Aorta (tissue), 5 donors: ENCODE data around the gene CEACAM19. TPM values are rescaled to one million over a fixed set of nuclear protein-coding genes. Genes with fewer than 3 reads are reported as not detected.
"Not testable (repeated sequence)": the region's sequence is repeated elsewhere in the genome, so short reads cannot be mapped to it uniquely, and the experiment has no call there.

Experiments
- ATAC-seq: fragments of 200-7000 bp; cut with Tn5 transposase; one replicate; pipeline ENCODE4 v1.9.1; 2022; ENCODE audit warnings: moderate library complexity; ENCODE audit not compliant: low FRiP score
- DNase-seq, 2 donors: peaks; one replicate each; pipeline ENCODE4 v3.0.0-alpha.2; 2020
- H3K27ac ChIP-seq, 2 donors: one replicate each; pipeline ENCODE4 v1.5.1; 2013; ENCODE audit warnings: low read length in 2 of 2, mild to moderate bottlenecking in 2 of 2, moderate library complexity in 2 of 2, control low read depth in 1 of 2, inconsistent platforms in 1 of 2, low read depth in 1 of 2
- H3K27me3 ChIP-seq, 2 donors: one replicate each; pipeline ENCODE4 v1.6.1; 2013; ENCODE audit warnings: control low read depth in 1 of 2, low read length in 1 of 2, mild to moderate bottlenecking in 1 of 2, moderate library complexity in 1 of 2; ENCODE audit not compliant: insufficient read depth in 2 of 2, control insufficient read depth in 1 of 2
- H3K36me3 ChIP-seq, 2 donors: one replicate each; pipeline ENCODE4 v1.6.1; 2013; ENCODE audit warnings: control low read depth in 1 of 2, low read length in 1 of 2, mild to moderate bottlenecking in 1 of 2; ENCODE audit not compliant: insufficient read depth in 2 of 2, control insufficient read depth in 1 of 2
- H3K4me1 ChIP-seq, 2 donors: one replicate each; pipeline ENCODE4 v1.6.1; 2013; ENCODE audit warnings: low read length in 2 of 2, control low read depth in 1 of 2, mild to moderate bottlenecking in 1 of 2, moderate library complexity in 1 of 2; ENCODE audit not compliant: insufficient read depth in 2 of 2, control insufficient read depth in 1 of 2
- H3K4me3 ChIP-seq, 2 donors: one replicate each; pipeline ENCODE4 v1.5.1; 2013; ENCODE audit warnings: low read length in 2 of 2, control low read depth in 1 of 2, mild to moderate bottlenecking in 1 of 2
- H3K9me3 ChIP-seq: one replicate; pipeline ENCODE4 v1.6.1; 2013; ENCODE audit warnings: mild to moderate bottlenecking, low read length; ENCODE audit not compliant: control insufficient read depth
- WGBS, 2 donors: extraction: QIAGEN DNeasy Blood & Tissue Kit; methylation state at CpG; one replicate each; pipeline ENCODE4 v1.1.7; 2013; 5-methylcytosine and 5-hydroxymethylcytosine counted together
- intact Hi-C, 2 donors: fragments of 100-400 bp; cut with DNase I; formaldehyde crosslinking; loops; one replicate each; pipeline versions ENCODE4 v1.14.2 to v1.15.0; 2022
- polyA plus RNA-seq, 2 donors: library from polyadenylated mRNA; stranded (reverse); fragments of 200-250 nt; gene quantifications; one replicate each; pipeline ENCODE4 v1.2.3, GENCODE V29; 2013
- total RNA-seq, 2 donors: library from RNA; stranded (reverse); fragmentation: NEBNext Ultra II Directional; extraction: Animal tissue kit (Norgen Biotek cat#: 25700); gene quantifications; one replicate each; pipeline ENCODE4 v1.2.1, GENCODE V29; 2021
- donor health status: healthy with polysubstance abuse.
- donor health status: Bipolar disorder and iron deficiency.
- donor health status: DM: no; HTN: no; CAD: no.
- donor health status: DM: no; HTN: no; CAD: no.
- donor health status: DM: yes; HTN: yes; CAD: no.

Gene CEACAM19
- total and polyA plus RNA-seq, 4 donors, result 1.8 to 18.4 (median 12.7) TPM

GRCh38 chr19:44634058-44634457 lies 37.2 kb upstream of the CEACAM19 start:
- H3K27me3 ChIP-seq, DNase-seq, intact Hi-C loops, H3K9me3 ChIP-seq, H3K4me1 ChIP-seq, H3K36me3 ChIP-seq, H3K4me3 ChIP-seq, H3K27ac ChIP-seq, ATAC-seq: not testable (repeated sequence)
- 1 to 3% methylated on average over 5 of the region's 5 CpGs for WGBS, 2 donors

DNA sequence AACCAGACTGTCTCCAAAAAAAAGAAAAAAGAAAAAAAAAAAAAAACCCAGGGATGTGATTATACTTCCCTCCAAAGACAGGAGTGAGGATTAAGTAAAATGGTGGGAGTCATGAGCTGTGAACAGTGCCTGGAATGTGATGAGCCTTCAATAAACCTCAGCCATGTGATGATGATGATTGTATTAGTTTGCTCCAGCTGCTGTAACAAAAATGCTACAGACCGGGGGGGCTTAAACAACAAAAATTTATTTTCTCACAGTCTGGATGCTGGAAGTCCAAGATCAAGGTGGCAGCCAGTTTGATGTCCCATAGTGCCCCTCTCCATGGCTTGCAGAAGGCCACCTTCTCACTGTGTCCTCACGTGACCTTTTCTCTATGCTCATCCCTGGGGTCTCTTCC lies 36.5 kb upstream of the CEACAM19 start:
- intact Hi-C loops, result no loop called here
- Histone ChIP-seq H3K4me3 (no peak overlapping the region), H3K9me3 (no peaks in the 10 kb centered on the region), H3K27me3 (no peaks in the 10 kb centered on the region), H3K27ac (no peak overlapping the region), H3K4me1 (no peaks in the 10 kb centered on the region), H3K36me3 (no peaks in the 10 kb centered on the region)
- 99 to 100% methylated on average over 2 of the region's 2 CpGs for WGBS, 2 donors
- ATAC-seq (no peak), DNase-seq (no peak)

DNA sequence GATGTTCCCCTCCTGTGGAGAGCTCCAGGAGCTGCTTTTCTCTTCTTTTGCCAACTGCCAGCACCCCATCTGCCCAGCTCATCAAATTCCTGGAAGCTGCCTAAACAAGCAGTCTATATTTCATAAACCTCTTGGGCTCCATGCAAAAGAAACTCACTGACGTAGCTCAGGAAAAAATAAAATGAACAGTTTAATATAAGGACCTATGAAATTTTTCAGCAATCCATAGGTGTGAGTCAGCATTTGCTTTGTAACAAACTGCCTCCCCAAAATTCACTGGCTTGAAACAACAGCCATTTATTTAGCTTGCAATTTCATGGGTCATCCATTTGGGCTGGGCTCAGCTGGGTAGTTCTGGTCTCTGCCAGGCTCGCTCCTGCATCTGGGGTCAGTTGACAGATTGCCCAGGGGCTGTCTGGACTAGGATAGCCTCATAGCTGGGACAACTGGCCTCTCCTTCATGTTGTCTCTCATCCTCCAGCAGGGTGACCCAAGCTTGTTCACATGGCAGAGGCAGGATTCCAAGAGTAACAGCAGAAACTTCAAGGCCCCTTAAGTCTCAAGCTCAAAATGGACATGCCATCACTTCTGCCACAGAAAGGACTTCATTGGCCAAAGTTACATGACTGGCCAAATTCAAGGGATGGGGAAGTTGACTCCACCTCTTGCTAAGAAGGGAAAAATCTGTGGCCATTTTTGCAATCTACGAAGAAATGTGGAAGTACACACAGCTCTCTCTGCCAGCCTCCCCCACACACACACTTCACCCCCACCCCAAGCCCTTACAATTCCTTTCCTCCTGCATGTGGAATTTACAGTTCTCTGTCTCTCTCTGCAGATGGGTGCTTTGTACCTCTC lies 35.5 kb upstream of the CEACAM19 start:
- no peak overlapping the region for H3K27ac ChIP-seq
- no peaks in the 10 kb centered on the region for H3K36me3 ChIP-seq
- 28 to 53% methylated on average over 3 of the region's 3 CpGs for WGBS, 2 donors
- intact Hi-C loops, result no loop called here
- DNase-seq, result no peak
- H3K4me1 ChIP-seq, result no peaks in the 10 kb centered on the region
- no peak overlapping the region for H3K4me3 ChIP-seq
- H3K9me3 ChIP-seq, result no peaks in the 10 kb centered on the region
- no peaks in the 10 kb centered on the region for H3K27me3 ChIP-seq
- no peak for ATAC-seq

DNA sequence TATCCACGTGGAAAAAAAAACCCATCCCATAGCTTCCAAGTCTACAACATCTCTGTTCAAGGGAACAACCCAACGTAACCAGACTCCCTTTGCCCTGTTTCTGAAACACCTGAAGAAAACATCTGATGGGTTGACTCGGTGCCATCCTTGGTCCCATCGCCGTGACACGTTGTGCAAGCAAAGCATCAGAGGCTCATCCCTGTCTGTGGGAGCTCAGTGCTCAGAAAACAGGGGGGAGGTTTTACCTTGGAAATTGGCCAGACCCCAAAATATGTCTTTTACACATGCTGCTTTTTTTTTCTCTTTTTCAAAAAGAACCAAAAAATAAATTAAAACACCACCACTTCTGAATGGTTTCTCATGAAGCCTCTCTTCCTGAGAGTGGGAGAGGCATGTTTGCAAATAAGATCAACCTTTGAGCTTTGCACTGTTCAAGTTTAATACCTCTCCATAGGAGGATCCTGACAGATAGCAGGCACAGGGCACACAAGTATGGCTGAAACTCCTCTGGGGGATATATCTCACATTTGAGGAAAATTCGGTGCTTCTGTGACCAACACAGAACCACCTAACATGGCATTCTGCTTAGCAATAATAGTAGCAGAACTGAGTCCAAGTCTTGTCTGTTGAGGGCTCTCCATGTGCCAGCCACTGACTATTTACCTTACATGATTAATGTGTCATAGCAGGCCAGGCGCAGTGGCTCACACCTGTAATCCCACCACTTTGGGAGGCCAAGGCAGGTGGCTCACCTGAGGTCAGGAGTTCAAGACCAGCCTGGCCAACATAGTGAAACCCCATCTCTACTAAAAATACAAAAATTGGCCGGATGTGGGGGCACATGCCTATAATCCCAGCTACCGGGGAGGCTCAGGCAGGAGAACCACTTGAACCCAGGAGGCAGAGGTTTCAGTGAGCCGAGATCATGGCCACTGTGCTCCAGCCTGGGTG lies 34.6 kb upstream of the CEACAM19 start:
- 79 to 82% methylated on average over 11 of the region's 11 CpGs for WGBS, 2 donors
- Histone ChIP-seq H3K4me3 (no peak overlapping the region), H3K9me3 (no peaks in the 10 kb centered on the region), H3K4me1 (no peaks in the 10 kb centered on the region), H3K36me3 (no peaks in the 10 kb centered on the region), H3K27me3 (no peaks in the 10 kb centered on the region), H3K27ac (no peak overlapping the region)
- intact Hi-C loops, result no loop called here
- no peak for DNase-seq
- no peak for ATAC-seq

- no peak overlapping the region for H3K4me3 ChIP-seq
- H3K4me1 ChIP-seq, result no peaks in the 10 kb centered on the region
- no peak overlapping the region for H3K27ac ChIP-seq
- H3K9me3 ChIP-seq, result no peaks in the 10 kb centered on the region
- ATAC-seq (no peak), DNase-seq (no peak)
- no peaks in the 10 kb centered on the region for H3K27me3 ChIP-seq
- H3K36me3 ChIP-seq, result no peaks in the 10 kb centered on the region
- intact Hi-C loops, result no loop called here
- WGBS, 2 donors, result 94 to 96% methylated on average over 5 of the region's 5 CpGs
Measured at GRCh38 chr19:44637390-44637764, 33.9 kb upstream of the CEACAM19 start.

DNA sequence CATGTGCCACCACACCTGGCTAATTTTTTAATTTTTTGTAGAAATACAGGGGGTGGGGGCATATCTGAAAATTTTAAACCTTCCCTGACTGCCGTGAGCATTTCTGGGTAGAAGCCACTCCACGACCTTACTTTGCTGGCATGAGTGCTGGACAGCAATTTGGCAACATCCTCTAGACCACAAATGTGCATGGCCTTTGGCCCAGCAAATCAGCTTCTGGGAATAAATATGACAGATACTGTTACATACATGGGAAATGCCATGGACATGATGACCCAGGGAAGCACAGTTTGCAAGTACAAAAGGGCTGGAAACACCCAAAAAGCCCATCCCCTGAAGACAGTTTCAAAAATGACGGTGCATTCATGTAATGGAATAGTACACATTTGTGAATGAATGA lies 30.8 kb upstream of the CEACAM19 start:
- Histone ChIP-seq H3K4me1 (no peaks in the 10 kb centered on the region), H3K27me3 (no peaks in the 10 kb centered on the region), H3K4me3 (no peak overlapping the region), H3K36me3 (no peaks in the 10 kb centered on the region), H3K27ac (no peak overlapping the region), H3K9me3 (no peaks in the 10 kb centered on the region)
- intact Hi-C loops, result no loop called here
- WGBS, 2 donors, result 50 to 79% methylated on average over 3 of the region's 3 CpGs
- no peak for DNase-seq
- ATAC-seq, result no peak

GRCh38 chr19:44641501-44642265 lies 29.6 kb upstream of the CEACAM19 start:
- H3K36me3 ChIP-seq, result no peaks in the 10 kb centered on the region
- ATAC-seq (no peak), DNase-seq (no peak)
- H3K27me3 ChIP-seq, result no peaks in the 10 kb centered on the region
- H3K27ac ChIP-seq, result no peak overlapping the region
- H3K9me3 ChIP-seq, result no peaks in the 10 kb centered on the region
- H3K4me1 ChIP-seq, result no peaks in the 10 kb centered on the region
- 89 to 90% methylated on average over 9 of the region's 9 CpGs for WGBS, 2 donors
- intact Hi-C loops, result no loop called here
- no peak overlapping the region for H3K4me3 ChIP-seq

GRCh38 chr19:44642377-44642776 lies 28.9 kb upstream of the CEACAM19 start:
- intact Hi-C loops, result no loop called here
- 47 to 59% methylated on average over 1 of the region's 1 CpG for WGBS, 2 donors

More at GRCh38 chr19:44642377-44642776, 28.9 kb upstream of the CEACAM19 start:
- H3K4me1 ChIP-seq, result no peaks in the 10 kb centered on the region
- no peaks in the 10 kb centered on the region for H3K27me3 ChIP-seq
- ATAC-seq, result no peak
- no peaks in the 10 kb centered on the region for H3K9me3 ChIP-seq
- no peaks in the 10 kb centered on the region for H3K36me3 ChIP-seq
- no peak for DNase-seq
- H3K27ac ChIP-seq, result no peak overlapping the region
- H3K4me3 ChIP-seq, result no peak overlapping the region
